Astrocyte (in vitro differentiated cells and primary cell): ENCODE measurements around the gene DHRS2. TPM values are rescaled to one million over a fixed set of nuclear protein-coding genes. Genes with fewer than 3 reads are reported as not detected.

Experiments
- DNase-seq: peaks from one replicate; pipeline ENCODE4 v3.0.0-alpha.2; 2010; ENCODE audit warnings: low read depth
- FAIRE-seq: peaks from 2 replicates; lab custom pipeline; 2011; peaks lifted over from hg19 to GRCh38; lab: Jason Lieb, UNC
- H2AFZ ChIP-seq: 2 replicates; pipeline ENCODE4 v1.6.0; 2012; ENCODE audit warnings: low read depth, low read length, inconsistent platforms
- H3K27ac ChIP-seq: 2 replicates; pipeline ENCODE4 v1.5.1; 2011; ENCODE audit warnings: low read depth, low read length, inconsistent platforms
- H3K27me3 ChIP-seq: 2 replicates; pipeline ENCODE4 v1.6.0; 2011; ENCODE audit warnings: low read length, inconsistent platforms; ENCODE audit not compliant: insufficient read depth
- H3K36me3 ChIP-seq: 2 replicates; pipeline ENCODE4 v1.5.1; 2011; ENCODE audit warnings: low read length, inconsistent platforms; ENCODE audit not compliant: insufficient read depth
- H3K4me1 ChIP-seq: 2 replicates; pipeline ENCODE4 v1.5.1; 2011; ENCODE audit warnings: low read length, inconsistent platforms; ENCODE audit not compliant: insufficient read depth
- H3K4me2 ChIP-seq: 2 replicates; pipeline ENCODE4 v1.6.0; 2012; ENCODE audit warnings: low read length, inconsistent platforms
- H3K4me3 ChIP-seq: 2 replicates; pipeline ENCODE4 v1.5.1; 2011; ENCODE audit warnings: low read depth, mild to moderate bottlenecking, low read length, inconsistent platforms; ENCODE audit not compliant: insufficient read depth
- H3K79me2 ChIP-seq: 2 replicates; pipeline ENCODE4 v1.6.0; 2012; ENCODE audit warnings: mild to moderate bottlenecking, low read length, inconsistent platforms; ENCODE audit not compliant: insufficient read depth
- H3K9ac ChIP-seq: 2 replicates; pipeline ENCODE4 v1.6.0; 2012; ENCODE audit warnings: mild to moderate bottlenecking, low read length, inconsistent platforms
- H3K9me3 ChIP-seq: 2 replicates; pipeline ENCODE4 v1.5.1; 2012; ENCODE audit warnings: low read depth, mild to moderate bottlenecking, low read length, inconsistent platforms; ENCODE audit not compliant: insufficient read depth
- H4K20me1 ChIP-seq: 2 replicates; pipeline ENCODE4 v1.6.0; 2012; ENCODE audit warnings: low read length, inconsistent platforms; ENCODE audit not compliant: insufficient read depth
- H3K27ac Mint-ChIP-seq: one replicate; pipeline ENCODE4 v1.8.0; 2021; ENCODE audit warnings: mild to moderate bottlenecking, mixed read lengths; ENCODE audit not compliant: unreplicated experiment
- H3K27me3 Mint-ChIP-seq: one replicate; pipeline ENCODE4 v1.8.0; 2021; ENCODE audit warnings: low read depth, mixed read lengths; ENCODE audit not compliant: unreplicated experiment
- H3K36me3 Mint-ChIP-seq: one replicate; pipeline ENCODE4 v1.8.0; 2021; ENCODE audit warnings: low read depth, mixed read lengths; ENCODE audit not compliant: unreplicated experiment
- H3K4me1 Mint-ChIP-seq: one replicate; pipeline ENCODE4 v1.8.0; 2021; ENCODE audit warnings: low read depth, mixed read lengths; ENCODE audit not compliant: unreplicated experiment
- H3K4me3 Mint-ChIP-seq: one replicate; pipeline ENCODE4 v1.8.0; 2021; ENCODE audit warnings: mild to moderate bottlenecking, moderate library complexity, mixed read lengths; ENCODE audit not compliant: unreplicated experiment
- H3K9me3 Mint-ChIP-seq: one replicate; pipeline ENCODE4 v1.8.0; 2021; ENCODE audit warnings: mild to moderate bottlenecking, mixed read lengths; ENCODE audit not compliant: unreplicated experiment
- CTCF ChIP-seq: IDR thresholded peaks from 2 replicates; pipeline ENCODE4 v1.5.1; 2011; ENCODE audit warnings: low read depth, mild to moderate bottlenecking, inconsistent platforms, low read length, moderate library complexity; ENCODE audit not compliant: insufficient read depth
- EZH2 ChIP-seq: IDR thresholded peaks from 2 replicates; pipeline ENCODE4 v1.6.1; 2012; ENCODE audit warnings: mild to moderate bottlenecking, low read length, inconsistent platforms; ENCODE audit not compliant: insufficient read depth
- total RNA-seq: library from RNA; stranded (reverse); gene quantifications from 2 replicates; pipeline ENCODE4 v1.2.1, GENCODE V29; 2021

The DHRS2 gene
- total RNA-seq, 1 donor from 2014 or later = 1.1 TPM

DNA sequence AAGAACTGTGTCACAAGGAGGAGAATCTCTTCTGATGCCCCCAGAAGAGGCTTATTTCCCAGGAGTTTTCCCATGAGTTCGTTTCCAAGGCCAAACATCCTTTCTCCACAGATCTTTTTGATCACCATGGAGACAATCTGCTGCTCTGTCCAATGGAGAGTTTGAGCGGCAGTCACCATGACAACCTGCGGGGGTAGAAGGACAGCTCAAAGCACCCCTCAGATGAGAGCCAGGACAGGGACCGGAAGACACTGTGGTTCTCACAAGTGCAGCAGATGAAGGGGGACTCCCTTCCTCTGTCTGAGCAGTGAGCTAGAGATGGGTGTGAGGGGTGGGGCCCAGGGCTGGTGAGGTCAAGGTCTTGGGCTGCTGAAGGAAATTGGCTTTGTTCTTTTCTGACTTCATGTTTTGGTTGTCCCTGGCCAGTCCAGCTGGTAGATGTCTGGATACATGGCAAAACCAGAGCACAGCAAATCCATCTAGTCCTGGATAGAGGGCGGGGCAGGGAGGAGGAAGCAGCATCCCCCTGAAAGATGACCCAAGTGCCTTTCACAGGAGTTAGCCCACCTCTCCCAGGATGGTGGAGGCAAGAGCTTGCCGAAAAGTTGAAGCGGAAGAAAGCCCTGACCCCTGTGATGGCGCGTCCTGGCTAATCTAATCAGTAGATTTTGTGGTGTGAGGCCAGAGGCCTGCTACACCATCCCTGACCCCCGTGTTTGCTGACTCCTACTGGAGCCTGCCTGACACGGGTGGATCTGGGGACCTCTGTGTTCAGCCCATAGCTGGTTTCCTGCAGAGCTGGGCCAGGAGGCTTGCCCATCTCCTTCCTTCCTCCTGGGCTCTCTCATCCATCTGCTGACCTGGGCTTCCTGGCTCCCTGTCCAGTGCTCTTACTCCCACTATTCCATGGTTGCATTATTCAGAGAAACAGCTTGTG, 24.4 kb downstream of the DHRS2 start:
- no peak for FAIRE-seq

DNA sequence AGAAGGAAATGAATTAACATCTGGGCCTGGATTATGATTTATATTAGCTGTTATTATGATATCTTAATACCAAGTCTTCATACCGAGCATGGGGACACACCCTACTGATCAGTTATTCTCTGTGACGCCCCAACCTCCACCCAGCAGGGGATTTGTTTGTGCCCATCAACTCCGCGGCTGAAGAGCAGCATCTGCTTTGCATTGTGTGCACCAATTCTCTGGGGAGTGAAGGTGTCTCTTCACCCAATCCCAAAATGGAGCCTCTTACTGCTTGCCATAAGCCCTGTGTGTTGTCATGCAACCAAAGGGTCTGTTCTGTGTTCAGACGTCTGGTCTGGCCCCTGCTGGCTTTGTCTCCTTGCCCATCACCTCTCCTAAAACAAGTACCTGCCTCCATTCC, 25.4 kb downstream of the DHRS2 start:
- H4K20me1 ChIP-seq = no peaks in the 10 kb centered on the region
- no peak for TF ChIP-seq EZH2
- no peak overlapping the region for H3K4me3 ChIP-seq
- no peaks in the 10 kb centered on the region for H3K9me3 Mint-ChIP-seq
- DNase-seq = no peak
- H3K27ac Mint-ChIP-seq = no peak overlapping the region
- no peak for FAIRE-seq
- no peaks in the 10 kb centered on the region for H3K4me1 Mint-ChIP-seq
- no peak overlapping the region for H2AFZ ChIP-seq
- no peak overlapping the region for H3K9ac ChIP-seq
- H3K36me3 Mint-ChIP-seq = no peaks in the 10 kb centered on the region
- no peaks in the 10 kb centered on the region for H3K27me3 ChIP-seq
- no peak overlapping the region for H3K4me3 Mint-ChIP-seq
- no peaks in the 10 kb centered on the region for H3K9me3 ChIP-seq
- H3K4me2 ChIP-seq = no peak overlapping the region
- no peak overlapping the region for H3K27ac ChIP-seq
- peaks cover 40% of the 10 kb centered on the region for H3K27me3 Mint-ChIP-seq
- H3K36me3 ChIP-seq = no peaks in the 10 kb centered on the region
- no peaks in the 10 kb centered on the region for H3K4me1 ChIP-seq
- no peaks in the 10 kb centered on the region for H3K79me2 ChIP-seq

More for the DNA sequence above, 24.4 kb downstream of the DHRS2 start:
- no peaks in the 10 kb centered on the region for H3K9me3 ChIP-seq
- Mint-ChIP-seq H3K27ac (no peak overlapping the region), H3K36me3 (no peaks in the 10 kb centered on the region), H3K4me1 (no peaks in the 10 kb centered on the region), H3K9me3 (no peaks in the 10 kb centered on the region), H3K27me3 (peaks cover 40% of the 10 kb centered on the region), H3K4me3 (no peak overlapping the region)
- no peaks in the 10 kb centered on the region for H3K36me3 ChIP-seq
- H2AFZ ChIP-seq = no peak overlapping the region
- H3K27ac ChIP-seq = no peak overlapping the region
- no peak for TF ChIP-seq CTCF
- TF ChIP-seq EZH2 = no peak
- no peaks in the 10 kb centered on the region for H3K4me1 ChIP-seq
- no peaks in the 10 kb centered on the region for H4K20me1 ChIP-seq
- H3K9ac ChIP-seq = no peak overlapping the region
- no peak for DNase-seq
- no peaks in the 10 kb centered on the region for H3K27me3 ChIP-seq
- no peaks in the 10 kb centered on the region for H3K79me2 ChIP-seq
- no peak overlapping the region for H3K4me2 ChIP-seq
- no peak overlapping the region for H3K4me3 ChIP-seq

DNA sequence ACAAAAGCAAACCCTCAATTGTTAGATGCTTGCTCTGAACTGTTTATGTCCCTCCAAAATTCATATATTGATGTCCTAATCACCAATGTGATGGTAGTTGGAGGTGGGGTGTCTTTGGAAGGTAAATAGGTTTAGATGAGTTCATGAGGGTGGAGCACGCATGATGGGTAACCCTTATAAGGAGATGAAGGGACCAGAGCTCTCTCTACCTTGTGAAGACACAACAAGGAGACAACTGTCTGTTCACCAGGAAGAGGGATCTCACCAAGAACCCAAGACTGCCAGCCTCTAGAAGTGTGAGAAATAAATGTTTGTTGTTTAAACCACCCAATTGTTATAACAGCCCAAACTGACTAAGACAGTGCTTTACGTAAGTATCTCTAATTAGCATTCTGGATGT, 27.0 kb downstream of the DHRS2 start:
- no peaks in the 10 kb centered on the region for H3K4me1 Mint-ChIP-seq
- H3K27me3 ChIP-seq = no peaks in the 10 kb centered on the region
- H3K4me3 ChIP-seq = no peak overlapping the region
- no peak overlapping the region for H3K27ac ChIP-seq
- no peaks in the 10 kb centered on the region for H3K9me3 ChIP-seq
- no peak overlapping the region for H3K27ac Mint-ChIP-seq
- no peaks in the 10 kb centered on the region for H3K79me2 ChIP-seq
- no peaks in the 10 kb centered on the region for H3K9me3 Mint-ChIP-seq
- H3K36me3 ChIP-seq = no peaks in the 10 kb centered on the region
- H2AFZ ChIP-seq = no peak overlapping the region
- no peak overlapping the region for H3K4me2 ChIP-seq
- TF ChIP-seq CTCF = no peak
- no peaks in the 10 kb centered on the region for H4K20me1 ChIP-seq
- no peaks in the 10 kb centered on the region for H3K4me1 ChIP-seq
- H3K36me3 Mint-ChIP-seq = no peaks in the 10 kb centered on the region
- no peak for FAIRE-seq
- H3K27me3 Mint-ChIP-seq = peaks cover 43% of the 10 kb centered on the region
- no peak overlapping the region for H3K4me3 Mint-ChIP-seq
- H3K9ac ChIP-seq = no peak overlapping the region
- no peak for DNase-seq
